Activated CD8-positive, alpha-beta memory T cell treated with anti-CD3 and anti-CD28 coated beads, Interleukin-2, amount 10 ng/mL, durations not matched to agents 7 days and 5 days (primary cell): ENCODE results near the gene SLC25A46. TPM values are rescaled to one million over a fixed set of nuclear protein-coding genes. Genes with fewer than 3 reads are reported as not detected.
"Not testable (repeated sequence)": the region's sequence is repeated elsewhere in the genome, so short reads cannot be mapped to it uniquely, and the experiment has no call there.

Experiments used
- ATAC-seq: fragments of 150-1000 bp; cut with Tn5 transposase; one replicate; pipeline ENCODE4 v1.10.0; 2021; ENCODE audit warnings: moderate library complexity
- CTCF ChIA-PET: fragments of 350-600 bp; sonication (Branson Sonifier 250); formaldehyde crosslinking; loops from one replicate; lab custom pipeline; 2021; ENCODE audit warnings: antibody characterized with exemption; lab: Charles Lee
- DNase-seq: peaks from one replicate; pipeline ENCODE4 v3.0.0-alpha.2; 2020
- H3K27ac Mint-ChIP-seq: one replicate; pipeline ENCODE4 v1.8.0; 2021; ENCODE audit warnings: mild to moderate bottlenecking, mixed read lengths
- H3K27me3 Mint-ChIP-seq: one replicate; pipeline ENCODE4 v1.8.0; 2021; ENCODE audit warnings: mixed read lengths
- H3K36me3 Mint-ChIP-seq: one replicate; pipeline ENCODE4 v1.8.0; 2021; ENCODE audit warnings: mild to moderate bottlenecking, mixed read lengths
- H3K4me1 Mint-ChIP-seq: one replicate; pipeline ENCODE4 v1.8.0; 2021; ENCODE audit warnings: mixed read lengths
- H3K4me3 Mint-ChIP-seq: one replicate; pipeline ENCODE4 v1.8.0; 2021; ENCODE audit warnings: mild to moderate bottlenecking, moderate library complexity, mixed read lengths
- H3K9me3 Mint-ChIP-seq: one replicate; pipeline ENCODE4 v1.8.0; 2022; ENCODE audit warnings: low read depth, mixed read lengths
- total RNA-seq, 2 experiments: library from RNA; stranded (reverse); gene quantifications; one replicate each; pipeline ENCODE4 v1.2.3, GENCODE V29; 2021

The SLC25A46 gene
- total RNA-seq, 2 experiments from 2014 or later = 47.7 to 61.2 TPM

DNA sequence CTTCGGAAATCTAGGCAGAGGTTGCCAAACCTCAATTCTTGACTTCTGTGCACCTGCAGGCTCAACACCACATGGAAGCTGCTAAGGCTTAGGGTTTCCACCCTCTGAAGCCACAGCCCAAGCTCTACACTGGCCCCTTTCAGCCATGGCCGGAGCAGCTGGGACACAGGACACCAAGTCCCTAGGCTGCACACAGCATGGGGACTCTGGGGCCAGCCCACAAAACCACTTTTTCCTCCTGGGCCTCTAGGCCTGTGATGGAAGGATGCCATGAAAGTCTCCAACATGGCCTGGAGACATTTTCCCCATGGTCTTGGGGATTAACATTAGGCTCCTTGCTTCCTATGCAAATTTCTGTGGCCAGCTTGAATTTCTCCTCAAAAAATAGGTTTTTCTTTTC lies 7.3 kb upstream of the SLC25A46 start:
- H3K4me3 Mint-ChIP-seq, H3K4me1 Mint-ChIP-seq, ATAC-seq, H3K27me3 Mint-ChIP-seq, H3K9me3 Mint-ChIP-seq, H3K36me3 Mint-ChIP-seq, CTCF ChIA-PET, H3K27ac Mint-ChIP-seq, DNase-seq: not testable (repeated sequence)

DNA sequence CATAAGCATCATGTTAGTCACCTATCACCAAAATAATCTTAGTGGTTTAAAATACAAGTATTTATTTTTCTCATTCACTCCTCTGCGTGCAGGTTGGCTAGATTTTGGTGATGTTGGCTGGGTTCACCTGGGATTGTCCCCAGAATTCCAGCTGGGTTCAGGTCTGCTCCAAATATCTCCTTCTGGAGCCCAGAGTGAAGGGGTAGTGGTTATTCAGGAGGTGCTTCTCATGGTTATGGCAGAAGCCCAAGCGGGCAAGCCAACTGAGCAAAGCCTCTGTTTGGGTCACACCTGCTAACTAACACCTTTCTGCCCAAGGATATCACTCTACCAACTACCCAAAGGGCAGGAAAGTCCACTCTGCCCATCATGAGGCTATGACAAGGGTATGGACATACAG lies 4.7 kb upstream of the SLC25A46 start:
- H3K27ac Mint-ChIP-seq = no peak overlapping the region
- DNase-seq (no peak), ATAC-seq (no peak)
- H3K4me1 Mint-ChIP-seq = peaks cover 14% of the 10 kb centered on the region
- CTCF ChIA-PET = no interaction called here
- no peak overlapping the region for H3K4me3 Mint-ChIP-seq
- H3K36me3 Mint-ChIP-seq = no peaks in the 10 kb centered on the region
- no peaks in the 10 kb centered on the region for H3K9me3 Mint-ChIP-seq
- H3K27me3 Mint-ChIP-seq = peaks cover 12% of the 10 kb centered on the region

DNA sequence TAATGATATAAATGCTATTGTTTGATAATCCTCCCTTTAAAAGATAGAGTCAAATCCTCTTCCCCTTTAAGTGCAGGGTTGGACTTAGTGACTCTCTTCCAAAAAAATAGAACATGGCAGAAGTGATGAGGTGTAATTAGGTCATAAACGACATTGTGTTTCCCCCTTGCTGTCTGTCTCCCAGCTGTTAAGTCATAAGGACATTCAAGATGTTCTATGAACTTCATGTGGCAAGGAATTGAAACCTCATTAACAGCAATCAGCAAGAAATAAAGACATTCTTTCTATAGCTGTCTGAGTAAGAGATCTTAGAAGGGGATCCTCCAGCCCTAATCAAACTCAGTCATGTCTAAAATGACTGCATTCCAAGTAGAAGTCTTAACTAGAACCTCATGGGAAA lies 3.3 kb upstream of the SLC25A46 start:
- H3K36me3 Mint-ChIP-seq = peaks cover 3% of the 10 kb centered on the region
- no peak for DNase-seq
- no peak overlapping the region for H3K4me3 Mint-ChIP-seq
- CTCF ChIA-PET = no interaction called here
- H3K27me3 Mint-ChIP-seq = peaks cover 12% of the 10 kb centered on the region
- H3K27ac Mint-ChIP-seq = no peak overlapping the region
- H3K9me3 Mint-ChIP-seq = no peaks in the 10 kb centered on the region
- H3K4me1 Mint-ChIP-seq = peaks cover 24% of the 10 kb centered on the region
- no peak for ATAC-seq

GRCh38 chr5:110736753-110737152 lies 2.1 kb upstream of the SLC25A46 start:
- DNase-seq = no peak
- H3K4me1 Mint-ChIP-seq = peaks cover 32% of the 10 kb centered on the region
- H3K27ac Mint-ChIP-seq = peak overlapping the region; percentile 13
- CTCF ChIA-PET = interaction anchor here (1.1 kb wide), 1 partner anchor 1424 kb away, joined by 3 read pairs; no protein-coding TSS in a partner anchor
- no peak for ATAC-seq
- peak overlapping the region; percentile 27 for H3K4me3 Mint-ChIP-seq
- peaks cover 3% of the 10 kb centered on the region for H3K36me3 Mint-ChIP-seq
- peaks cover 12% of the 10 kb centered on the region for H3K27me3 Mint-ChIP-seq
- H3K9me3 Mint-ChIP-seq = no peaks in the 10 kb centered on the region

- H3K27me3 Mint-ChIP-seq = peaks cover 12% of the 10 kb centered on the region
- CTCF ChIA-PET = interaction anchor here (1.5 to 2.4 kb wide), 4 partner anchors 10 to 18 kb away, joined by 5 to 16 read pairs (median 10); partner anchors contain the start of gene TMEM232
- H3K4me1 Mint-ChIP-seq = peaks cover 36% of the 10 kb centered on the region
- peak overlapping the region; percentile 88 for H3K4me3 Mint-ChIP-seq
- ATAC-seq = peak; percentile 76
- no peak for DNase-seq
- H3K9me3 Mint-ChIP-seq = no peaks in the 10 kb centered on the region
- H3K27ac Mint-ChIP-seq = peak overlapping the region; percentile 95
- H3K36me3 Mint-ChIP-seq = peaks cover 4% of the 10 kb centered on the region
Measured at GRCh38 chr5:110738503-110738811, 350 bp upstream of the SLC25A46 start.

- H3K4me3 Mint-ChIP-seq = peak overlapping the region; percentile 22
- H3K9me3 Mint-ChIP-seq = no peaks in the 10 kb centered on the region
- no peaks in the 10 kb centered on the region for H3K27me3 Mint-ChIP-seq
- H3K36me3 Mint-ChIP-seq = peaks cover 59% of the 10 kb centered on the region
- peak overlapping the region; percentile 94 for H3K27ac Mint-ChIP-seq
- DNase-seq (peak; percentile 74), ATAC-seq (peak; percentile 89)
- CTCF ChIA-PET = interaction anchor here (0.8 to 1.7 kb wide), 3 partner anchors 11 to 14 kb away, joined by 3 to 5 read pairs (median 4); partner anchors contain the start of gene SLC25A46
- H3K4me1 Mint-ChIP-seq = peaks cover 52% of the 10 kb centered on the region
Measured at GRCh38 chr5:110751902-110752762, 13.3 kb downstream of the SLC25A46 start.

GRCh38 chr5:110752953-110753352 lies 14.1 kb downstream of the SLC25A46 start:
- no peaks in the 10 kb centered on the region for H3K9me3 Mint-ChIP-seq
- peak overlapping the region; percentile 94 for H3K27ac Mint-ChIP-seq
- peak overlapping the region; percentile 22 for H3K4me3 Mint-ChIP-seq
- H3K36me3 Mint-ChIP-seq = peaks cover 58% of the 10 kb centered on the region
- DNase-seq (no peak), ATAC-seq (peak; percentile 21)
- CTCF ChIA-PET = interaction anchor here (1.2 to 1.7 kb wide), 2 partner anchors 11 to 14 kb away, joined by 4 to 5 read pairs; partner anchors contain the start of gene SLC25A46
- H3K27me3 Mint-ChIP-seq = no peaks in the 10 kb centered on the region
- peaks cover 53% of the 10 kb centered on the region for H3K4me1 Mint-ChIP-seq

- Mint-ChIP-seq H3K27ac (peak overlapping the region; percentile 15), H3K4me3 (no peak overlapping the region), H3K36me3 (peaks cover 56% of the 10 kb centered on the region), H3K27me3 (no peaks in the 10 kb centered on the region), H3K4me1 (peaks cover 53% of the 10 kb centered on the region), H3K9me3 (no peaks in the 10 kb centered on the region)
- DNase-seq = no peak
- CTCF ChIA-PET = interaction anchor here (1.7 kb wide), 1 partner anchor 15 kb away, joined by 5 read pairs; the partner anchor contains the start of gene SLC25A46
- ATAC-seq = no peak
Measured at GRCh38 chr5:110753600-110753999, 14.8 kb downstream of the SLC25A46 start.

DNA sequence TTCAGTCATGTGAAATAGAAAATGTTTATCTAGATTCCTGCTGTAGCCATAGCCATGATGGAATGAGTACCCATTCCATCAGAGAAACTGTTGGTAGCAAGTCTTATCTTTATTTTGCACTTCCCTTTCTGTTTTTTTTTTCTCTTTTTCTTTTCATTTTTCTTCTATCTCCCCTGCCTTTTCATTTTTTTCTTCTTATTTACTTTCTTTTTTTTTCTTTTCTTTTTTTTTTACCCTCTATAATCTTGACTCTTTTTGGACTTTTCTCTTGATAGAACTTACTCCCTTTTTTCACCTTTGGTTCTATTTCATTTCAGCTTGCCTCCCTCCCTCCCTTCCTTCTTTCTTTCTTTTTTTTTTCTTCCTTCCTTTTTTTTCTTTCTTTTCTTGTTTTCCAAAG lies 15.4 kb downstream of the SLC25A46 start:
- Mint-ChIP-seq H3K4me1 (peaks cover 50% of the 10 kb centered on the region), H3K36me3 (peaks cover 50% of the 10 kb centered on the region), H3K27me3 (no peaks in the 10 kb centered on the region), H3K9me3 (no peaks in the 10 kb centered on the region), H3K27ac (peak overlapping the region; percentile 35), H3K4me3 (no peak overlapping the region)
- CTCF ChIA-PET = no interaction called here
- DNase-seq = no peak
- ATAC-seq = no peak

GRCh38 chr5:110757118-110757729 lies 18.4 kb downstream of the SLC25A46 start:
- Mint-ChIP-seq H3K9me3 (no peaks in the 10 kb centered on the region), H3K36me3 (peaks cover 32% of the 10 kb centered on the region), H3K4me3 (no peak overlapping the region), H3K27ac (no peak overlapping the region), H3K4me1 (peaks cover 29% of the 10 kb centered on the region), H3K27me3 (no peaks in the 10 kb centered on the region)
- CTCF ChIA-PET = interaction anchor here (1.2 to 2.6 kb wide), 4 partner anchors 10 to 335 kb away, joined by 5 to 10 read pairs (median 7); partner anchors contain the start of genes SLC25A46 and WDR36
- DNase-seq (no peak), ATAC-seq (no peak)

DNA sequence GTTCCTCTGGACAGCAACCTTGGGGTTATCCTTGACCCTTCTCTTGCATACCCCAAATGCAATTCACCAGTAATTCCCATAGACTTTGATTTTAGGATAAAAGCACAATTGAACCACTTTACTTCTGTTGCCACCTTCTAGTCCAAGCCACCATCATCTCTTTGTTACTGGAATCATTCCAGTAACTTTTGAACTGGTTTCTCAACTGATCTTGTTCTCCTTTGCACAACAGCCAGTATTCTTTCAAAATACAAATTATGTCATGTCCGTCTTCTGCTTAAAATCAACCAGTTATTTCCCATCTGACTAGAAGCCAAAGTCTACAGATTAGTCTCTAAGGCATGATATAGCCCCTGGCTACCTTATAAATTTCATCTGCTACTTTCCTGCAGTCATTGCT lies 21.4 kb downstream of the SLC25A46 start:
- H3K4me1 Mint-ChIP-seq = peaks cover 3% of the 10 kb centered on the region
- H3K36me3 Mint-ChIP-seq = peaks cover 16% of the 10 kb centered on the region
- no peaks in the 10 kb centered on the region for H3K27me3 Mint-ChIP-seq
- H3K27ac Mint-ChIP-seq = no peak overlapping the region
- H3K4me3 Mint-ChIP-seq = no peak overlapping the region
- ATAC-seq (no peak), DNase-seq (no peak)
- CTCF ChIA-PET = no interaction called here
- H3K9me3 Mint-ChIP-seq = no peaks in the 10 kb centered on the region

- ATAC-seq = no peak
Measured at GRCh38 chr5:110768138-110768860, 29.5 kb downstream of the SLC25A46 start.

More at GRCh38 chr5:110768138-110768860, 29.5 kb downstream of the SLC25A46 start:
- H3K27ac Mint-ChIP-seq = no peak overlapping the region
- peaks cover 23% of the 10 kb centered on the region for H3K27me3 Mint-ChIP-seq
- DNase-seq = no peak
- CTCF ChIA-PET = interaction anchor here (2.0 kb wide), 1 partner anchor 11 kb away, joined by 7 read pairs; no protein-coding TSS in a partner anchor
- H3K4me1 Mint-ChIP-seq = no peaks in the 10 kb centered on the region
- H3K36me3 Mint-ChIP-seq = no peaks in the 10 kb centered on the region
- no peaks in the 10 kb centered on the region for H3K9me3 Mint-ChIP-seq
- no peak overlapping the region for H3K4me3 Mint-ChIP-seq
